Suprapubic skin (tissue), 4 donors: ENCODE measurements around the gene BCAP31.
"Not testable (repeated sequence)": the region's sequence is repeated elsewhere in the genome, so short reads cannot be mapped to it uniquely, and the experiment has no call there.

ENCODE experiments used
- EP300 ChIP-seq: sonication (generic); formaldehyde crosslinking; IDR thresholded peaks from one replicate; pipeline ENCODE4 v1.6.1; 2017; ENCODE audit warnings: antibody characterized with exemption
- POLR2A ChIP-seq, 2 donors: fragments of 450-650 bp; IDR thresholded peaks; one replicate each; pipeline ENCODE4 v1.6.1; 2017; ENCODE audit warnings: antibody characterized with exemption in 2 of 2, mild to moderate bottlenecking in 2 of 2, moderate library complexity in 2 of 2
- POLR2AphosphoS5 ChIP-seq, 3 donors: sonication (generic); formaldehyde crosslinking; IDR thresholded peaks; one replicate each; pipeline ENCODE4 v1.6.1; 2017; ENCODE audit warnings: antibody characterized with exemption in 3 of 3
- TF ChIP-seq, protein P1 (sequence below), 2 donors: fragments of 200-600 bp in 1 of 2; fragments of 450-650 bp in 1 of 2; sonication (generic) in 1 of 2; IDR thresholded peaks; one replicate each; pipeline ENCODE4 v1.5.1; 2016 to 2019; ENCODE audit warnings: antibody characterized with exemption in 2 of 2, mild to moderate bottlenecking in 1 of 2, moderate library complexity in 1 of 2

DNA sequence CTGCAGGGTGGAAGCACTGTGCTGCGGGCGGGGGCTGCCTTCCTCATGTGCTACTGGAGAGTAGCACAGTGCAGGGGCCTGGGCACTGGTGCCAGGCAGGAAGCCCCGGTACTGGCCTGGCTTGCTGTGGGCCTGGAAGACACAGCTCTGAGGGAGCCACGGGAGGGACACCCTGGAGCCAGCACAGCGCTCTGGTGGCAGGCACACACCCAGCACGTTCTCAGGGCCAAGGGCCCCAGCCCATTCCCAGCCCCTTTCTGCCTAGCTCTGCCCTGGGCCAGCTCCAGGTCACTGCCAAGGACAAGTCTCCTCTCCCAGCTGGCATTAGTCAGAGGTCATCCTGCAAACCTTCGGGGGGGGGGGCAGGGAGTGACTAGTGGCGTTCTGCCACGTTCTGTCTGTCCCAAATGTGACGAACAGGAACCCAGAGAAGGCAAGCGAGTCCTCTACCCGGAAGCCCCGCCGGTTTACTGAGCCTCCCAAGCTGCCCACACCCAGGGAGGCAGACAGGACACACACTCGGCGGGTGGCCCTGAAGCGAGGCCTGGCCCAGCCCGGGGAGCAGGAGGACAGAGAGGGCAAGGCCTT lies 24.3 kb downstream of the BCAP31 start:
- TF ChIP-seq, protein P1, sequence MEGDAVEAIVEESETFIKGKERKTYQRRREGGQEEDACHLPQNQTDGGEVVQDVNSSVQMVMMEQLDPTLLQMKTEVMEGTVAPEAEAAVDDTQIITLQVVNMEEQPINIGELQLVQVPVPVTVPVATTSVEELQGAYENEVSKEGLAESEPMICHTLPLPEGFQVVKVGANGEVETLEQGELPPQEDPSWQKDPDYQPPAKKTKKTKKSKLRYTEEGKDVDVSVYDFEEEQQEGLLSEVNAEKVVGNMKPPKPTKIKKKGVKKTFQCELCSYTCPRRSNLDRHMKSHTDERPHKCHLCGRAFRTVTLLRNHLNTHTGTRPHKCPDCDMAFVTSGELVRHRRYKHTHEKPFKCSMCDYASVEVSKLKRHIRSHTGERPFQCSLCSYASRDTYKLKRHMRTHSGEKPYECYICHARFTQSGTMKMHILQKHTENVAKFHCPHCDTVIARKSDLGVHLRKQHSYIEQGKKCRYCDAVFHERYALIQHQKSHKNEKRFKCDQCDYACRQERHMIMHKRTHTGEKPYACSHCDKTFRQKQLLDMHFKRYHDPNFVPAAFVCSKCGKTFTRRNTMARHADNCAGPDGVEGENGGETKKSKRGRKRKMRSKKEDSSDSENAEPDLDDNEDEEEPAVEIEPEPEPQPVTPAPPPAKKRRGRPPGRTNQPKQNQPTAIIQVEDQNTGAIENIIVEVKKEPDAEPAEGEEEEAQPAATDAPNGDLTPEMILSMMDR (IDR thresholded peaks at IDR 0.05), result not testable (repeated sequence)
- not testable (repeated sequence) for TF ChIP-seq POLR2AphosphoS5 (IDR thresholded peaks at IDR 0.05); POLR2A (IDR thresholded peaks at IDR 0.05); EP300
